ENCODE measurements around the gene GRM8. TPM values are rescaled to one million over a fixed set of nuclear protein-coding genes. Genes with fewer than 3 reads are reported as not detected.

GRM8 gene
- total and polyA plus RNA-seq, 2 donors from 2014 or later: 3.2 TPM; not detected in 1

- Histone ChIP-seq H3K9ac (ENCODE audit: low read length in 3 of 3) (no peak overlapping the region), H3K36me3 (ENCODE audit: control insufficient read depth in 2 of 3, insufficient read depth in 3 of 3, low read length in 3 of 3) (no peaks in the 10 kb centered on the region), H3K27ac (ENCODE audit: low read depth in 2 of 2, low read length in 2 of 2) (no peak overlapping the region), H3K9me3 (ENCODE audit: control insufficient read depth in 2 of 3, insufficient read depth in 1 of 3, low read length in 3 of 3) (no peaks in the 10 kb centered on the region), H3K4me1 (ENCODE audit: control insufficient read depth in 2 of 3, insufficient read depth in 2 of 3, low read depth in 1 of 3, low read length in 3 of 3) (no peaks in the 10 kb centered on the region), H3K4me3 (ENCODE audit: low read length in 3 of 3) (no peak overlapping the region), H3K27me3 (ENCODE audit: control insufficient read depth, insufficient read depth, low read length) (no peaks in the 10 kb centered on the region)
- TF ChIP-seq, protein P1, sequence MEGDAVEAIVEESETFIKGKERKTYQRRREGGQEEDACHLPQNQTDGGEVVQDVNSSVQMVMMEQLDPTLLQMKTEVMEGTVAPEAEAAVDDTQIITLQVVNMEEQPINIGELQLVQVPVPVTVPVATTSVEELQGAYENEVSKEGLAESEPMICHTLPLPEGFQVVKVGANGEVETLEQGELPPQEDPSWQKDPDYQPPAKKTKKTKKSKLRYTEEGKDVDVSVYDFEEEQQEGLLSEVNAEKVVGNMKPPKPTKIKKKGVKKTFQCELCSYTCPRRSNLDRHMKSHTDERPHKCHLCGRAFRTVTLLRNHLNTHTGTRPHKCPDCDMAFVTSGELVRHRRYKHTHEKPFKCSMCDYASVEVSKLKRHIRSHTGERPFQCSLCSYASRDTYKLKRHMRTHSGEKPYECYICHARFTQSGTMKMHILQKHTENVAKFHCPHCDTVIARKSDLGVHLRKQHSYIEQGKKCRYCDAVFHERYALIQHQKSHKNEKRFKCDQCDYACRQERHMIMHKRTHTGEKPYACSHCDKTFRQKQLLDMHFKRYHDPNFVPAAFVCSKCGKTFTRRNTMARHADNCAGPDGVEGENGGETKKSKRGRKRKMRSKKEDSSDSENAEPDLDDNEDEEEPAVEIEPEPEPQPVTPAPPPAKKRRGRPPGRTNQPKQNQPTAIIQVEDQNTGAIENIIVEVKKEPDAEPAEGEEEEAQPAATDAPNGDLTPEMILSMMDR (IDR thresholded peaks at IDR 0.05; ENCODE audit: borderline replicate concordance, extremely low read depth, insufficient read depth): no peak
- no peak for DNase-seq
- intact Hi-C loops (cut with DNase I): no loop called here
- no peak for FAIRE-seq
Observed at GRCh38 chr7:127158659-127159058, 94.1 kb downstream of the GRM8 start.

DNA sequence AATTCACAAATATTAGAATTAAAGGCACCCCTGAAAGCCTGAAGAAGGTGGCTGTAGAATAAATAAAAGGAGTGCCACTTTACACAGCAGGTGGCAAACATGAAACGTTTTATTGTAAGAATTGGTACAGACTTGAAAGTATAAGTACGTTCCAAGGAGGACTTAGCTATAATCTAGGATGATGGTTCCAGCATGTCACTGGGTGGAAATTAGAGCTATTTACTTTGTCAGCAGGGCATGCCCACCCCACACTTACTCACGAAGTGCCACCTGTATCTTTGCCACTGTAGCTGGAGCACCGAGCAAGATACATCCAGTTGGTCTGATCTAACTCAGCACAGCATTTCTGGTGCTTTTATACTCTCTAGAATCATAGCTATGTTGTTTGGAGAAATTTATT is 97.8 kb downstream of the GRM8 start:
- H3K36me3 ChIP-seq (ENCODE audit: control insufficient read depth in 2 of 3, insufficient read depth in 3 of 3, low read length in 3 of 3): no peaks in the 10 kb centered on the region
- no peaks in the 10 kb centered on the region for H3K27me3 ChIP-seq (ENCODE audit: control insufficient read depth, insufficient read depth, low read length)
- no peak overlapping the region for H3K27ac ChIP-seq (ENCODE audit: low read depth in 2 of 2, low read length in 2 of 2)
- DNase-seq (no peak), FAIRE-seq (no peak)
- H3K9me3 ChIP-seq (ENCODE audit: control insufficient read depth in 2 of 3, insufficient read depth in 1 of 3, low read length in 3 of 3): no peaks in the 10 kb centered on the region
- TF ChIP-seq, protein P1 (IDR thresholded peaks at IDR 0.05; ENCODE audit: borderline replicate concordance, extremely low read depth, insufficient read depth): no peak
- H3K4me3 ChIP-seq (ENCODE audit: low read length in 3 of 3): no peak overlapping the region
- no peak overlapping the region for H3K9ac ChIP-seq (ENCODE audit: low read length in 3 of 3)
- H3K4me1 ChIP-seq (ENCODE audit: control insufficient read depth in 2 of 3, insufficient read depth in 2 of 3, low read depth in 1 of 3, low read length in 3 of 3): no peaks in the 10 kb centered on the region
- intact Hi-C loops (cut with DNase I): no loop called here

DNA sequence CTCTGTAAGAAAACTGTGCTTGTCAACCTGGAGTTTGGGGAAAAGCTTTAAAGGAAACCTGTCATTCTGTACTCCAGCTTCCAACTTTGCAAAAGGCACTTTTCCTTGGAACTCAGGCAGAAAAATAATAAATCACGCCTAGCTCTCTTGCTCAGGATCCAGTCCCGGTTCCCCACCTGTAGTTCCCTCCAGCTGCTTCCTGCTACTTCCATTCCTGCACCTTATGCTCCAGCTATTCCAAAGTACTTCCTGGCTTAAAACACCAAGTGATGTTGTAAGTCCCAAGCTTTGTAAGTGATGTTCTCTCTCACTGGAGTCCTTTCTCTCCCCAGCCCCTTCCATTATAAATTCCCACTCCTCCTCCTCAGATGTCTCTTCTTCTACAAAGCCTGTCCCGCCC is 98.6 kb downstream of the GRM8 start:
- DNase-seq: no peak
- no peaks in the 10 kb centered on the region for H3K36me3 ChIP-seq (ENCODE audit: control insufficient read depth in 2 of 3, insufficient read depth in 3 of 3, low read length in 3 of 3)
- no peaks in the 10 kb centered on the region for H3K4me1 ChIP-seq (ENCODE audit: control insufficient read depth in 2 of 3, insufficient read depth in 2 of 3, low read depth in 1 of 3, low read length in 3 of 3)
- FAIRE-seq: no peak
- no peak overlapping the region for H3K4me3 ChIP-seq (ENCODE audit: low read length in 3 of 3)
- TF ChIP-seq, protein P1 (IDR thresholded peaks at IDR 0.05; ENCODE audit: borderline replicate concordance, extremely low read depth, insufficient read depth): no peak
- H3K27me3 ChIP-seq (ENCODE audit: control insufficient read depth, insufficient read depth, low read length): no peaks in the 10 kb centered on the region
- H3K9ac ChIP-seq (ENCODE audit: low read length in 3 of 3): no peak overlapping the region
- no peak overlapping the region for H3K27ac ChIP-seq (ENCODE audit: low read depth in 2 of 2, low read length in 2 of 2)
- no peaks in the 10 kb centered on the region for H3K9me3 ChIP-seq (ENCODE audit: control insufficient read depth in 2 of 3, insufficient read depth in 1 of 3, low read length in 3 of 3)
- intact Hi-C loops (cut with DNase I): no loop called here

DNA sequence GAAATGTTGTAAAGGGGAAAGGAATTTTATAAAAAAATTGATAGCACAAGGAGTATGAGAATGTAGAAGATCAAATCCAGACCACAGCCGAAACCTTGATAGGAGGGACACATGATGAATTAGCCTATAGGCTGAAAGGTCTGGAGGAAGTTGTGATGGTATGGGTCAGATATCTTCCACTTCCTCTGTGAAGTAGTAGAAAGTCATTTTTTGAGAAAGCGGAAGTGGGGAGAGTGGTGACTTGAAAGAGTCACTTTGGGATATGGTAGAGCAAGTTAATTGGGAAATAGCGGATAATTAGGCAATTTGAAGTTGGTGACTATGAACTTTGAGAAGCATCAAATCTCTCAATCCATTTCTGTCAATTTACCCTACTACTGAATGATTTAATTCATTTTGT is 99.4 kb downstream of the GRM8 start:
- Histone ChIP-seq H3K4me1 (ENCODE audit: control insufficient read depth in 2 of 3, insufficient read depth in 2 of 3, low read depth in 1 of 3, low read length in 3 of 3) (no peaks in the 10 kb centered on the region), H3K9me3 (ENCODE audit: control insufficient read depth in 2 of 3, insufficient read depth in 1 of 3, low read length in 3 of 3) (no peaks in the 10 kb centered on the region), H3K4me3 (ENCODE audit: low read length in 3 of 3) (no peak overlapping the region), H3K9ac (ENCODE audit: low read length in 3 of 3) (no peak overlapping the region), H3K36me3 (ENCODE audit: control insufficient read depth in 2 of 3, insufficient read depth in 3 of 3, low read length in 3 of 3) (no peaks in the 10 kb centered on the region), H3K27ac (ENCODE audit: low read depth in 2 of 2, low read length in 2 of 2) (no peak overlapping the region), H3K27me3 (ENCODE audit: control insufficient read depth, insufficient read depth, low read length) (no peaks in the 10 kb centered on the region)
- intact Hi-C loops (cut with DNase I): no loop called here
- DNase-seq (no peak), FAIRE-seq (no peak)
- TF ChIP-seq, protein P1 (IDR thresholded peaks at IDR 0.05; ENCODE audit: borderline replicate concordance, extremely low read depth, insufficient read depth): no peak

All from kidney (tissue), 14 donors.